IgD-negative memory B cell (primary cell): ENCODE data around the gene IL1RL1. TPM values are rescaled to one million over a fixed set of nuclear protein-coding genes. Genes with fewer than 3 reads are reported as not detected.
A peak's percentile ranks its signal among the peaks of the same experiment; 100 is the strongest.

ENCODE experiments used
- H3K27ac Mint-ChIP-seq, 3 donors: one replicate each; pipeline ENCODE4 v1.8.0; 2020 to 2022; ENCODE audit warnings: mild to moderate bottlenecking in 3 of 3, mixed read lengths in 3 of 3, moderate library complexity in 1 of 3
- H3K27me3 Mint-ChIP-seq: one replicate; pipeline ENCODE4 v1.8.0; 2021; ENCODE audit warnings: mixed read lengths
- H3K36me3 Mint-ChIP-seq: one replicate; pipeline ENCODE4 v1.8.0; 2020; ENCODE audit warnings: mild to moderate bottlenecking, mixed read lengths
- H3K4me1 Mint-ChIP-seq, 3 donors: one replicate each; pipeline ENCODE4 v1.8.0; 2020 to 2022; ENCODE audit warnings: mixed read lengths in 3 of 3, mild to moderate bottlenecking in 1 of 3
- H3K4me3 Mint-ChIP-seq, 4 donors: one replicate each; pipeline ENCODE4 v1.8.0; 2020 to 2022; ENCODE audit warnings: mild to moderate bottlenecking in 4 of 4, mixed read lengths in 4 of 4, moderate library complexity in 3 of 4
- H3K9me3 Mint-ChIP-seq, 3 donors: one replicate each; pipeline ENCODE4 v1.8.0; 2020 to 2021; ENCODE audit warnings: mixed read lengths in 3 of 3, mild to moderate bottlenecking in 1 of 3
- polyA plus RNA-seq: library from polyadenylated mRNA; unstranded; fragments of 300-500 nt; fragmentation: Illumina TruSeq; gene quantifications from one replicate; pipeline ENCODE4 v1.2.3, GENCODE V29; 2021

IL1RL1 gene
- polyA plus RNA-seq, 1 donor from 2014 or later: not detected

DNA sequence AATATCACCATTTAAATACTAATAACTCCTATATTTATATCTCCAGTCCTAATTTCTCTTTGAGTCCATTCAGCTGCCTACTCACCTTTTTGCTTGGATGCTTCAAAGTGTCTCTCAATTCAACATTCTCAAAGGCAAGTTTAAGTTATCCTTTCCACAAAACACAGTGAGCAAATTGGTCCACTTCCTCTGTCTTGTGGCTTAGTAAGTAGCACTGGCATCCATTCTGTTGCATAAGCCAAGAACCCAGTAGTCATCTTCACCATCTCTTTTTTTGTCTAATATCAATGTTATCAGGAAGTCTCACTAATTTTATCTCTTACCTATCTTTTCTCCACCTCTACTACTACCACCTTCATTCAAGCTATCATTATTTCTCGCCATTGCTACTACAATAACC is 27.4 kb upstream of the IL1RL1 start:
- Mint-ChIP-seq H3K36me3 (no peaks in the 10 kb centered on the region), H3K9me3 (no peaks in the 10 kb centered on the region), H3K27me3 (no peaks in the 10 kb centered on the region), H3K27ac (no peak overlapping the region), H3K4me3 (no peak overlapping the region), H3K4me1 (no peaks in the 10 kb centered on the region)

- Mint-ChIP-seq H3K4me3 (no peak overlapping the region), H3K27ac (no peak overlapping the region), H3K9me3 (no peaks in the 10 kb centered on the region), H3K36me3 (no peaks in the 10 kb centered on the region), H3K4me1 (no peaks in the 10 kb centered on the region), H3K27me3 (no peaks in the 10 kb centered on the region)
These were observed 26.8 kb upstream of the IL1RL1 start for GRCh38 chr2:102284611-102285010.

- no peaks in the 10 kb centered on the region for H3K9me3 Mint-ChIP-seq
- no peaks in the 10 kb centered on the region for H3K36me3 Mint-ChIP-seq
- no peak overlapping the region for H3K4me3 Mint-ChIP-seq
- no peaks in the 10 kb centered on the region for H3K27me3 Mint-ChIP-seq
- no peaks in the 10 kb centered on the region for H3K4me1 Mint-ChIP-seq
- no peak overlapping the region for H3K27ac Mint-ChIP-seq
These were observed 26.0 kb upstream of the IL1RL1 start for GRCh38 chr2:102285368-102285767.

GRCh38 chr2:102286041-102286440 is 25.3 kb upstream of the IL1RL1 start:
- Mint-ChIP-seq H3K9me3 (no peaks in the 10 kb centered on the region), H3K4me3 (no peak overlapping the region), H3K4me1 (peaks cover 0 to 3% (median 0%) of the 10 kb centered on the region in 3 donors), H3K27ac (no peak overlapping the region), H3K27me3 (peaks cover 3% of the 10 kb centered on the region), H3K36me3 (no peaks in the 10 kb centered on the region)

GRCh38 chr2:102289129-102289528 is 22.2 kb upstream of the IL1RL1 start:
- no peaks in the 10 kb centered on the region for H3K9me3 Mint-ChIP-seq

GRCh38 chr2:102290594-102290993 is 20.8 kb upstream of the IL1RL1 start:
- no peaks in the 10 kb centered on the region for H3K9me3 Mint-ChIP-seq
- H3K36me3 Mint-ChIP-seq: no peaks in the 10 kb centered on the region
- peak overlapping the region in 2 of 3 donors; percentile 60 to 68 for H3K27ac Mint-ChIP-seq
- peaks cover 16% of the 10 kb centered on the region for H3K27me3 Mint-ChIP-seq
- no peak overlapping the region for H3K4me3 Mint-ChIP-seq
- peaks cover 0 to 3% (median 0%) of the 10 kb centered on the region in 3 donors for H3K4me1 Mint-ChIP-seq

More at GRCh38 chr2:102289129-102289528, 22.2 kb upstream of the IL1RL1 start:
- H3K4me3 Mint-ChIP-seq: no peak overlapping the region
- peaks cover 16% of the 10 kb centered on the region for H3K27me3 Mint-ChIP-seq
- H3K4me1 Mint-ChIP-seq: peaks cover 0 to 3% (median 0%) of the 10 kb centered on the region in 3 donors
- H3K36me3 Mint-ChIP-seq: no peaks in the 10 kb centered on the region
- H3K27ac Mint-ChIP-seq: no peak overlapping the region

DNA sequence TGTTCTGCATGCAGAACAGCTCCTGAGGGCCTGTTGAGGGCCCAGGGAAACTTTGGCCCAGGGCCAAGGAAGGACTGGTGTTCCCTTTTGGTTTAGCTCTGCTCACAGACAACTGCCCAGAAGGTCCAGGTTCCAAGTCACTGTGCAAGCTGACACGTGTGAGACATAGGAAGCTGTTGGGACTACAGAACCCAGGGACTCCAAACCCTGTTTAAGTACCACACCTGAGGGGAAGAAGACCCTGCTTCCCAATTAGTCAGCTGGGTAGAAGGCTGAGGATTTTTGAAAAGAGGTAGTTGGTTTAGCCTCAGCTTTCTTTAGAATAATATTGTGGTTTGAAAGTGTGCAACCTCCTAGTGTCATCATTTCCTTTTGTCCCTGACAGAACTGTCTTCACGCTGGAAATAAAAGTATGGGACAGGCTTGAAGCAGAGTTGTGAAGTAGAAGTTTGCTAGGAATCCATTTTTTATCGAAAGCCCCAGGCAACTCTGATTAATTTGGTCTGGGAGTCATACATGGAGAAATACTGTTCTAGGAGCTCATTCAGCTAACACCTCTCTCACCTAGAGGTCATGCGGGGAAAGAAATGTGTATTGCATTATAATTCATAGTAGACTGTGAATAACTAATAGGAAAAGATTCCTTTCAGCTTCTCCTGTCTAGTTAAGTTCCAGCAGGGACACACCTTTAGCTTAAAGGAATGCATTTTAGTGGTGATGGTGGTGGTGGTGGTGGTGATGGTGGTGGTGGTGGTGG is 19.9 kb upstream of the IL1RL1 start:
- Mint-ChIP-seq H3K27ac (no peak overlapping the region), H3K4me3 (no peak overlapping the region), H3K4me1 (peaks cover 0 to 3% (median 0%) of the 10 kb centered on the region in 3 donors), H3K27me3 (peaks cover 16% of the 10 kb centered on the region), H3K9me3 (no peaks in the 10 kb centered on the region), H3K36me3 (no peaks in the 10 kb centered on the region)

DNA sequence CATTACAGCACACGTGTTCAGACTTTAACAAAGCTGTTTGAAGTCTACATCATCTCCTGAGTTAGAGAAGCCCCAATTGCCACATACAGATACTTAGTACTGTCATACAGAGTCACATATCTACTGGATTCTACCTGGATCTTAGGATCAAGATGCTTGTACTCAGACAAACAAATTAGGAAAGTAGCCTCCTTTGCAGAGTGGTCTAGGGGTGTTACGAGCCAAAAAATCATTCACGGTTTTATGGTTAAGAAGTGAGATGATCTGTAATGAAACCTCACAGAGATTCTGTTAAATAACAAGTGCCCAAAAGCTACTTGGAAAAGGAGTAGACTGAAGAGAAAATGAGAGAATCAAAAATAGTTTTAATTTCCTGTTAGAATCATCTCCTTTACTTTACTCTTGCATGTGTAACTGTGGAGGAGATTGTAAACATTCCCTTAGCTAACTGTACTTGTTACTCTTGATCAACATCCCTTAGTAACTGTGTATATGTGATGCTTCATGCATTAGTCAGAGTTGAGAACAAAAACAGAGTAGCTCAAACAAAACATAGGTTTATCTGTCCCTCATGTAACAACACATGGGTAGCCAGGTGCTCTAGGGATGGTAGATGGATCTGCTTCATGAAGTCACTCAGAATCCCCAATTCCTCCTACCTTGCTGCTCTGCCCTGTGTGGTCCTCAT is 16.4 kb upstream of the IL1RL1 start:
- H3K9me3 Mint-ChIP-seq: no peaks in the 10 kb centered on the region
- H3K36me3 Mint-ChIP-seq: peaks cover 2% of the 10 kb centered on the region
- peaks cover 0 to 3% (median 0%) of the 10 kb centered on the region in 3 donors for H3K4me1 Mint-ChIP-seq
- H3K4me3 Mint-ChIP-seq: no peak overlapping the region
- H3K27me3 Mint-ChIP-seq: peaks cover 20% of the 10 kb centered on the region
- H3K27ac Mint-ChIP-seq: no peak overlapping the region

DNA sequence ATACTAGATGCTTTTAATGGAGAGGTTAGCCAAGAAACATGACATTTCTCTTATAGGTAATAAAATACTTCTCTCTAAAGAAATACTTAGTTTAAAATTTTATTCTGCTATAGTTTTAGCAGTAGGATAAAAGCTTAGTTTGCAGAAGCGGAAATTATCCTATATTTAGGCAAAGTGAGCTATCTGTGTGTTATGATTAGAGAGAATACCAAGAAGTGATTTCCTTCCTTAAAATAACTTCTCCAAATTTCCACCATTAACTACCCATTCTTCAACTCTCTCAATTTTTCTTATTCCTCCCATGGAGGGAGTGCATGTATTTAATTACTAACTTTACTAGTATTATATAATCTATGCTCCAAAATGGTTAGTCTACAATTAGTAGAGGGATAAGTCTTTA is 15.8 kb upstream of the IL1RL1 start:
- peaks cover 20% of the 10 kb centered on the region for H3K27me3 Mint-ChIP-seq
- H3K4me3 Mint-ChIP-seq: no peak overlapping the region
- H3K9me3 Mint-ChIP-seq: no peaks in the 10 kb centered on the region
- H3K36me3 Mint-ChIP-seq: peaks cover 2% of the 10 kb centered on the region
- peaks cover 0 to 3% (median 0%) of the 10 kb centered on the region in 3 donors for H3K4me1 Mint-ChIP-seq
- H3K27ac Mint-ChIP-seq: no peak overlapping the region

DNA sequence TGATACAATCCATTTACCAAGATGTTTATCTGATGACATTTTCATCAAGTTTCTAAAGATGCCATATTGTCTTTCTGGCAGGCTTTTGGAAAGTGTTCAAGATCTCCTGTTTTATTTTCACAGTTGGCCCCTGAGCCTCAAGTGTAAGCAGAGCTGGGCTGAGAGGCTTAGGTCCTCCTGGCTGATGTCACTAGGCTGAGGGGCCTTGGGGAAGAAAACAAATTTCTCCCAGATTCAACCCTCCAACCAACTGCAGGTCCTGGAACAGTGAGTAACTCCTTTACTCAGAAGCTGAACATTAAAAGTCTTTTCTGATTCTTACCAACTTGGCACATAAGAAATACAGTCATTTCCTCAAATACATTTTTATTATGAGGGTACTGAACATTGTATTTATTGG is 14.9 kb upstream of the IL1RL1 start:
- Mint-ChIP-seq H3K4me1 (no peaks in the 10 kb centered on the region), H3K27ac (no peak overlapping the region), H3K4me3 (no peak overlapping the region), H3K36me3 (peaks cover 2% of the 10 kb centered on the region), H3K27me3 (peaks cover 18% of the 10 kb centered on the region), H3K9me3 (no peaks in the 10 kb centered on the region)

DNA sequence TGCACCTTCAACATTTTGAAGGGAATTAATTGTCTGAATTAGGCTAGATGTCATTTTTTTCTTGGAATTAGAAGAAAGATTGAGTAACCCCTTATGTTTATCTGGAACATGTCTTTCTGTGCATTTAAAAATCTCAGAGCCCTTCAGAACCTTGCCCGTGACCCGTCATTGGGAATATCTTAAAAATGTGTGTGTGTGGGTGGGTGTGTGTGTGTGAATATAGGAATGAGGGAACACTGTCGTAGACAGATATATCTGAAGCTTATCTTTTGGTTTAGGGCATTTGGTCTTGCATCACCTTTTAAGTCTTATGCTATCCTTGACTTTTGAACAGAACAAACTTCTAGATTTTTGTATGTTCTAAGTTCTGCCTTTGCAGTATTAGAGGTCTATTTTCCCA is 13.5 kb upstream of the IL1RL1 start:
- Mint-ChIP-seq H3K4me3 (no peak overlapping the region), H3K4me1 (peaks cover 0 to 6% (median 5%) of the 10 kb centered on the region in 3 donors), H3K27me3 (peaks cover 13% of the 10 kb centered on the region), H3K9me3 (no peaks in the 10 kb centered on the region), H3K36me3 (peaks cover 2% of the 10 kb centered on the region), H3K27ac (no peak overlapping the region)

- peaks cover 22% of the 10 kb centered on the region for H3K27me3 Mint-ChIP-seq
- no peak overlapping the region for H3K27ac Mint-ChIP-seq
- H3K4me3 Mint-ChIP-seq: no peak overlapping the region
- peaks cover 0 to 2% (median 0%) of the 10 kb centered on the region in 3 donors for H3K9me3 Mint-ChIP-seq
- peaks cover 0 to 6% (median 5%) of the 10 kb centered on the region in 3 donors for H3K4me1 Mint-ChIP-seq
- H3K36me3 Mint-ChIP-seq: peaks cover 2% of the 10 kb centered on the region
These were observed 9.4 kb upstream of the IL1RL1 start for GRCh38 chr2:102301867-102302362.

GRCh38 chr2:102302458-102302857 is 8.9 kb upstream of the IL1RL1 start:
- Mint-ChIP-seq H3K36me3 (peaks cover 2% of the 10 kb centered on the region), H3K4me1 (peaks cover 0 to 6% (median 5%) of the 10 kb centered on the region in 3 donors), H3K27me3 (peaks cover 22% of the 10 kb centered on the region), H3K27ac (no peak overlapping the region), H3K9me3 (peaks cover 0 to 2% (median 0%) of the 10 kb centered on the region in 3 donors), H3K4me3 (no peak overlapping the region)

DNA sequence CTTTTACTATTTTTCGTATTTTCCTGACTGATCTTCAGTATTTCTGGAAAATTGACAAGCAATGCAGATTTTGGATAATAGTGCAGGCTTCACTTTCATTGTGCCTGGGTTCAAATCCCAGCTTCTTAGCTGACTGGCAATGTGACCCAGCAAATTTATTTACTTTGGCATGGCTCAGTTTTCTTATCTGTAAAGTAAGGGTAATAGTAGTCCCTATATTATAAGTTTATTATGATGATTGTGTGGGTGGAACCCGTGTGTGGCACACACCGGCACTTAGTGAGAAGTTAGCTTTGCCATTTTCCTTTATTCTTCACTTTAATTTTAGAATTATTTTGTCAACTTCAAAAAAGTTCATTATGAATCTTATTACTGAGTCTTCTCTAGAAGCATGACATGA is 7.8 kb upstream of the IL1RL1 start:
- Mint-ChIP-seq H3K9me3 (peaks cover 0 to 2% (median 0%) of the 10 kb centered on the region in 3 donors), H3K4me1 (peaks cover 0 to 6% (median 5%) of the 10 kb centered on the region in 3 donors), H3K36me3 (peaks cover 2% of the 10 kb centered on the region), H3K4me3 (no peak overlapping the region), H3K27me3 (peaks cover 28% of the 10 kb centered on the region), H3K27ac (no peak overlapping the region)

- Mint-ChIP-seq H3K36me3 (no peaks in the 10 kb centered on the region), H3K27ac (no peak overlapping the region), H3K4me3 (no peak overlapping the region), H3K9me3 (peaks cover 0 to 2% (median 0%) of the 10 kb centered on the region in 3 donors), H3K27me3 (peaks cover 24% of the 10 kb centered on the region), H3K4me1 (peaks cover 0 to 6% (median 5%) of the 10 kb centered on the region in 3 donors)
These were observed 7.1 kb upstream of the IL1RL1 start for GRCh38 chr2:102304268-102304667.
